Keratinocyte (primary cell): ENCODE results near the gene HBP1. TPM values are rescaled to one million over a fixed set of nuclear protein-coding genes. Genes with fewer than 3 reads are reported as not detected.

Experiments
- DNase-seq: peaks from one replicate; pipeline ENCODE4 v3.0.0-alpha.2; 2011; ENCODE audit warnings: low read depth, missing footprints, low spot score
- FAIRE-seq: peaks from 2 replicates; lab custom pipeline; 2011; peaks lifted over from hg19 to GRCh38; lab: Jason Lieb, UNC
- H2AFZ ChIP-seq: 2 replicates; pipeline ENCODE4 v1.6.0; 2012; ENCODE audit warnings: low read length, control low read depth, inconsistent platforms; ENCODE audit not compliant: control insufficient read depth
- H3K27ac ChIP-seq: 2 replicates; pipeline ENCODE4 v1.5.1; 2011; ENCODE audit warnings: low read length; ENCODE audit not compliant: control insufficient read depth, insufficient read depth
- H3K27me3 ChIP-seq: 3 replicates; pipeline ENCODE4 v1.6.0; 2011; ENCODE audit warnings: low read length; ENCODE audit not compliant: control insufficient read depth, insufficient read depth; ENCODE audit errors: extremely low read depth
- H3K36me3 ChIP-seq, 2 experiments: 2 replicates in 1 of 2; 3 replicates in 1 of 2; pipeline ENCODE4 v1.5.1; 2011; ENCODE audit warnings: low read length in 2 of 2, mild to moderate bottlenecking in 1 of 2; ENCODE audit not compliant: control insufficient read depth in 2 of 2, insufficient read depth in 2 of 2; ENCODE audit errors: extremely low read depth in 1 of 2
- H3K4me1 ChIP-seq: 3 replicates; pipeline ENCODE4 v1.5.1; 2011; ENCODE audit warnings: low read length; ENCODE audit not compliant: control insufficient read depth, insufficient read depth; ENCODE audit errors: extremely low read depth
- H3K4me2 ChIP-seq: 3 replicates; pipeline ENCODE4 v1.6.0; 2011; ENCODE audit warnings: low read depth, low read length; ENCODE audit not compliant: control insufficient read depth, insufficient read depth; ENCODE audit errors: extremely low read depth
- H3K4me3 ChIP-seq, 3 experiments: fragments of 200-600 bp in 1 of 3; sonication (generic) in 1 of 3; 2 replicates in 2 of 3; 3 replicates in 1 of 3; pipeline ENCODE4 v1.5.1; 2011 to 2016; ENCODE audit warnings: low read length in 3 of 3, mild to moderate bottlenecking in 3 of 3, control low read depth in 2 of 3, inconsistent platforms in 1 of 3, low read depth in 1 of 3, mixed read lengths in 1 of 3, mixed run types in 1 of 3, moderate library complexity in 1 of 3; ENCODE audit not compliant: control insufficient read depth in 2 of 3, insufficient read depth in 2 of 3; ENCODE audit errors: extremely low read depth in 1 of 3
- H3K79me2 ChIP-seq: 2 replicates; pipeline ENCODE4 v1.6.0; 2012; ENCODE audit warnings: low read length; ENCODE audit not compliant: control insufficient read depth, insufficient read depth
- H3K9ac ChIP-seq: 3 replicates; pipeline ENCODE4 v1.6.0; 2011; ENCODE audit warnings: low read length; ENCODE audit not compliant: control insufficient read depth, insufficient read depth; ENCODE audit errors: extremely low read depth
- H3K9me1 ChIP-seq: 3 replicates; pipeline ENCODE4 v1.6.0; 2011; ENCODE audit warnings: low read length; ENCODE audit not compliant: control insufficient read depth, insufficient read depth; ENCODE audit errors: extremely low read depth
- H3K9me3 ChIP-seq: 2 replicates; pipeline ENCODE4 v1.5.1; 2012; ENCODE audit warnings: low read depth, low read length; ENCODE audit not compliant: control insufficient read depth
- H4K20me1 ChIP-seq: 3 replicates; pipeline ENCODE4 v1.6.0; 2011; ENCODE audit warnings: low read length; ENCODE audit not compliant: control insufficient read depth, insufficient read depth; ENCODE audit errors: extremely low read depth
- CTCF ChIP-seq, 3 experiments: IDR thresholded peaks in 1 of 3; conservative IDR thresholded peaks in 1 of 3; optimal IDR thresholded peaks in 1 of 3; 2 replicates in 2 of 3; 3 replicates in 1 of 3; pipeline versions ENCODE3 to v1.5.1; 2011; ENCODE audit warnings: low read length in 3 of 3, mild to moderate bottlenecking in 3 of 3, moderate library complexity in 2 of 3, control low read depth in 1 of 3, inconsistent platforms in 1 of 3; ENCODE audit not compliant: insufficient read depth in 2 of 3; ENCODE audit errors: extremely low read depth in 1 of 3
- EZH2 ChIP-seq: IDR thresholded peaks from one replicate; pipeline ENCODE4 v1.6.1; 2012; ENCODE audit warnings: inconsistent platforms, mild to moderate bottlenecking, low read length, moderate library complexity
- dilution Hi-C: fragments of 300-500 bp; cut with MboI; formaldehyde crosslinking; loops from one replicate; pipeline ENCODE4 v1.7.0; 2020; ENCODE audit warnings: low sequenced_read_pairs; ENCODE audit not compliant: extremely low pct_ligation_motif_present
- polyA plus RNA-seq, 5 experiments: library from polyadenylated mRNA; depleted of rRNA in 3 of 5; stranded (reverse) in 3 of 5; stranded (forward) in 1 of 5; unstranded in 1 of 5; fragments of >200 nt; gene quantifications; 1 replicate in 1 of 5; 2 replicates in 3 of 5; 3 replicates in 1 of 5; pipeline versions ENCODE4 v1.2.1 to v1.2.3, GENCODE V29; 2011 to 2012; ENCODE audit warnings: missing spikeins in 2 of 5, low read depth in 1 of 5, low replicate concordance in 1 of 5

Gene HBP1
- polyA plus RNA-seq, 1 donor (not counting 4 experiments of a cell fraction or from before 2014, with no cell fraction given): 42.8 TPM

- H3K27ac ChIP-seq: no peak overlapping the region
- TF ChIP-seq CTCF (optimal IDR thresholded peaks at IDR 0.05 in 1 of 3, IDR thresholded peaks at IDR 0.05 in 1 of 3, conservative IDR thresholded peaks at IDR 0.05 in 1 of 3; ENCODE audit: extremely low read depth in 1 of 3, insufficient read depth in 2 of 3, low read length in 3 of 3) (no peak), EZH2 (no peak)
- no peak for DNase-seq
- H3K4me1 ChIP-seq: no peaks in the 10 kb centered on the region
- no peak overlapping the region for H3K4me3 ChIP-seq
- FAIRE-seq: no peak
- H3K27me3 ChIP-seq: no peaks in the 10 kb centered on the region
- H2AFZ ChIP-seq: no peak overlapping the region
- no peak overlapping the region for H3K4me2 ChIP-seq
- H3K9ac ChIP-seq: no peak overlapping the region
- H3K79me2 ChIP-seq: no peaks in the 10 kb centered on the region
- H3K36me3 ChIP-seq: peaks cover 0 to 13% of the 10 kb centered on the region in 2 experiments
- no peaks in the 10 kb centered on the region for H4K20me1 ChIP-seq
- dilution Hi-C loops: no loop called here
- no peaks in the 10 kb centered on the region for H3K9me3 ChIP-seq
- no peaks in the 10 kb centered on the region for H3K9me1 ChIP-seq
These were observed 38.7 kb downstream of the HBP1 start for GRCh38 chr7:107207459-107207858.

DNA sequence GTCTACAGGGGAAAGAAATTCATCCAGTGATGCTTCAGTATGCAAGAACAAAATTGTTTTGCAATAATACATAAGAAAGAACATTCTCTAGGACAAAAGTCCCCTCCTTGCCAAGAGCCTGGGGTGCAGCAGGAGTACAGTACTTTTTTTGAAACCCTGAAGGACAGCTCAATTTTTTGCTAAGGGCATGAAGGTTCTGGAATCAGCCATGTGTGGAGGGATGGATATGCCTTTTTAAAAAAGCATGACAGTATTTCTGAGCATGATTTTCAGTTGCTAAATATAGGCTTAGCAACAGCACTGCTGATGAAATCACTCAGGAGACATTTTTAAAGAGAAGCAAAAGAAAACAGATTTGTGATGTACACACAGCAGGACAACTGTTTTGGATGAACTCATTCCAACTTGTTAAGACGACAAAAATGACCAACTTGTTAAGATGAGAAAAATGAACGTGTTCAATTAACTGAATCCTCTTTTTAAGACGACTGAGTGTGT lies 39.3 kb downstream of the HBP1 start:
- DNase-seq: no peak
- H3K36me3 ChIP-seq: peaks cover 0 to 13% of the 10 kb centered on the region in 2 experiments
- FAIRE-seq: no peak
- H3K79me2 ChIP-seq: no peaks in the 10 kb centered on the region
- H3K4me3 ChIP-seq: no peak overlapping the region
- H3K9ac ChIP-seq: no peak overlapping the region
- H3K9me3 ChIP-seq: no peaks in the 10 kb centered on the region
- no peak overlapping the region for H2AFZ ChIP-seq
- dilution Hi-C loops: no loop called here
- H3K4me2 ChIP-seq: no peak overlapping the region
- H3K9me1 ChIP-seq: no peaks in the 10 kb centered on the region
- H4K20me1 ChIP-seq: no peaks in the 10 kb centered on the region
- H3K4me1 ChIP-seq: no peaks in the 10 kb centered on the region
- no peak overlapping the region for H3K27ac ChIP-seq
- no peak for TF ChIP-seq CTCF (optimal IDR thresholded peaks at IDR 0.05 in 1 of 3, IDR thresholded peaks at IDR 0.05 in 1 of 3, conservative IDR thresholded peaks at IDR 0.05 in 1 of 3; ENCODE audit: extremely low read depth in 1 of 3, insufficient read depth in 2 of 3, low read length in 3 of 3)
- no peak for TF ChIP-seq EZH2
- H3K27me3 ChIP-seq: no peaks in the 10 kb centered on the region
